NCI-H1105 treated with DMSO at 0.1 percent for 48 hours (cell line): ENCODE measurements around the gene PTPRJ.

Source experiments
- DNase-seq: peaks from one replicate; lab custom pipeline; 2025; lab: John Stamatoyannopoulos, UW

The PTPRJ gene

GRCh38 chr11:48066881-48067800 is 86.8 kb downstream of the PTPRJ start:
- DNase-seq = no peak

GRCh38 chr11:48073031-48073861 is 92.9 kb downstream of the PTPRJ start:
- no peak for DNase-seq

- no peak for DNase-seq
Measured at GRCh38 chr11:48074425-48075181, 94.2 kb downstream of the PTPRJ start.

GRCh38 chr11:48075637-48076036 is 95.3 kb downstream of the PTPRJ start:
- no peak for DNase-seq

- no peak for DNase-seq
Measured at GRCh38 chr11:48077251-48077650, 96.9 kb downstream of the PTPRJ start.

GRCh38 chr11:48078689-48079088 is 98.3 kb downstream of the PTPRJ start:
- DNase-seq = no peak

GRCh38 chr11:48079596-48079995 is 99.2 kb downstream of the PTPRJ start:
- no peak for DNase-seq

GRCh38 chr11:48080301-48080861 is 100.0 kb downstream of the PTPRJ start:
- no peak for DNase-seq

- no peak for DNase-seq
Measured at GRCh38 chr11:48081151-48082010, 101.0 kb downstream of the PTPRJ start.

GRCh38 chr11:48082771-48083170 is 102.4 kb downstream of the PTPRJ start:
- DNase-seq = no peak

- DNase-seq = no peak
Measured at GRCh38 chr11:48083421-48083820, 103.1 kb downstream of the PTPRJ start.

GRCh38 chr11:48085688-48086087 is 105.3 kb downstream of the PTPRJ start:
- no peak for DNase-seq

GRCh38 chr11:48087422-48087821 is 107.1 kb downstream of the PTPRJ start:
- no peak for DNase-seq

GRCh38 chr11:48087974-48088681 is 107.8 kb downstream of the PTPRJ start:
- DNase-seq = peak; percentile 59

GRCh38 chr11:48088682-48089050 is 108.3 kb downstream of the PTPRJ start:
- peak; percentile 17 for DNase-seq

- DNase-seq = no peak
Measured at GRCh38 chr11:48090174-48090573, 109.8 kb downstream of the PTPRJ start.

GRCh38 chr11:48091426-48092102 is 111.2 kb downstream of the PTPRJ start:
- no peak for DNase-seq

GRCh38 chr11:48093323-48093722 is 113.0 kb downstream of the PTPRJ start:
- peak; percentile 35 for DNase-seq

GRCh38 chr11:48093795-48094642 is 113.7 kb downstream of the PTPRJ start:
- peak; percentile 94 for DNase-seq
